Activated naive CD8-positive, alpha-beta T cell (primary cell): ENCODE data around the gene BBX.

Experiments used
- H3K27ac Mint-ChIP-seq: one replicate; pipeline ENCODE4 v1.8.0; 2021; ENCODE audit warnings: mixed read lengths
- H3K27me3 Mint-ChIP-seq: one replicate; pipeline ENCODE4 v1.8.0; 2021; ENCODE audit warnings: mixed read lengths
- H3K36me3 Mint-ChIP-seq: one replicate; pipeline ENCODE4 v1.8.0; 2021; ENCODE audit warnings: mixed read lengths
- H3K4me1 Mint-ChIP-seq: one replicate; pipeline ENCODE4 v1.8.0; 2021; ENCODE audit warnings: low read depth, mixed read lengths
- H3K4me3 Mint-ChIP-seq: one replicate; pipeline ENCODE4 v1.8.0; 2021; ENCODE audit warnings: mild to moderate bottlenecking, mixed read lengths
- H3K9me3 Mint-ChIP-seq: one replicate; pipeline ENCODE4 v1.8.0; 2021; ENCODE audit warnings: low read depth, mixed read lengths

The BBX gene

DNA sequence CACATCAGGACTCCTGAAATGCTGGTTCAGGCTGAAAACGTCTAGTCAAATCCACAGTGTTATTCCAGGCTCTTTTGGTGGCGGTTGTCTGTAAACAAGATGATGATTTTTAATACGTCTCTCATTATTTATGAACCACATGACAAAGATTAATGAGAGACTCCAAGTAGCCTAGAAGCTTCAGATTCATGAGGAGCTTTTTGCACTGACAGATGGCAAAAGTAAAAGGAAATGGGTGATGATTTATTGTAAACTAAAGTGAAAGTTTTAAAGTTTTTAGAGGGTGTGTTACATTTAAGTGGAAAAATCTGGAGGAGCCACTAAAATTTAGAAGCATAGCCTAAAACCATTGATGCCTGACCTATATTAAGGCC is 77.0 kb downstream of the BBX start:
- Mint-ChIP-seq H3K9me3 (no peaks in the 10 kb centered on the region), H3K36me3 (peaks cover 4% of the 10 kb centered on the region), H3K27me3 (no peaks in the 10 kb centered on the region), H3K4me3 (peak overlapping the region; percentile 91), H3K27ac (peak overlapping the region; percentile 94), H3K4me1 (peaks cover 73% of the 10 kb centered on the region)

DNA sequence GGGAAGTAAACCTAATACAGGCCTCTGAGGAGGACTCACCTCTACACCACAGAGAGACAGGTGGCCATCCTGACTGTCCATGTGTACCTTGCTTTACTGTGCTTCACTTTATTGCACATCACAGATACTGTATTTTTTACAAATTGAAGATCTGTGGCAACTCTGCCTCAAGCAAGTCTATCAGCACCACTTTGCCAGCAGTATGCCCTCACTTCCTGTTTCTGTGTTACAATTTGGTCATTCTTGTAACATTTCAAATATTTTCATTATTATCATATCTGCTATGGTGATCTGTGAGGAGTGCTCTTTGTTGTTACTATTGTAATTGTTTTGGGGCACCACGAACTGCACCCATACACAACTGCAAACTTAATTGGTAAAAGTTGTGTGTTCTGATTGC is 78.0 kb downstream of the BBX start:
- no peaks in the 10 kb centered on the region for H3K27me3 Mint-ChIP-seq
- peak overlapping the region; percentile 94 for H3K27ac Mint-ChIP-seq
- H3K9me3 Mint-ChIP-seq: no peaks in the 10 kb centered on the region
- peak overlapping the region; percentile 55 for H3K4me3 Mint-ChIP-seq
- peaks cover 68% of the 10 kb centered on the region for H3K4me1 Mint-ChIP-seq
- peaks cover 8% of the 10 kb centered on the region for H3K36me3 Mint-ChIP-seq

DNA sequence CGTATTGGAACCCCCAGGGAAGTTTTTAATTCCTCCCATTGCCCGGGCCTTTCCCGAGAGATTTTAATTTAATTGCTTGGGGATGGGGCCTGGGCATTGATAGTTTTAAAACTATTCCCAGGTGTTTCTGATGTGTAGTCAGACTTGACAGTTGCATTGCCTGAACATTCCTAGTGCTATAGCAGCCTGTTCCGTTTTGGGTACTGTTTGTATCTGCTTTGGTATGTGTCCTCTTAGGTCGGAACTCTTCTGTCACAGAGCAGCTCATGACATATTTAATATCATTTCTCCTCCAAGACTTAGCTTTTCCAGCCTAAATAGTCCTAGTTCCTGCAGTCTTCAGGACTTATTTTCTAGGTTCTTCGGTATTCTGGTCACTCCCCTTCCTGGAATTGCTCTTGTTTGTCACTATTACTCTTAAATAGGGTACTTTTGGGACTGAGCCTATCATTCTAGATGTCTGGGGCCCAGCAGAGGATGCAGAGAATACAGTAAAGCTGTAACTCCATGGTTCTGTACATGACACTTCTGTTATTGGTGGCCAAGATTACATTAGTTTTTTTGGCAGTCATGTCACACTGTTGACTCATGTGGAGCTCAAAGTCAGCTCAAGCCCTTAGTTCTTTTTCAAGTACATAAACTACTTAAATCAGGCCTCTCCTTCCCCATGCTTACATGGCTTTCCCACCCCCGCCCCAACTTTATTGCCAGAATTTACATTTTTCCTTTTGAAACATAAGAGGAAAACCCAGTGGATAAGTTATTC is 81.5 kb downstream of the BBX start:
- no peak overlapping the region for H3K4me3 Mint-ChIP-seq
- peaks cover 18% of the 10 kb centered on the region for H3K9me3 Mint-ChIP-seq
- H3K4me1 Mint-ChIP-seq: peaks cover 44% of the 10 kb centered on the region
- H3K27ac Mint-ChIP-seq: no peak overlapping the region
- no peaks in the 10 kb centered on the region for H3K27me3 Mint-ChIP-seq
- peaks cover 28% of the 10 kb centered on the region for H3K36me3 Mint-ChIP-seq

DNA sequence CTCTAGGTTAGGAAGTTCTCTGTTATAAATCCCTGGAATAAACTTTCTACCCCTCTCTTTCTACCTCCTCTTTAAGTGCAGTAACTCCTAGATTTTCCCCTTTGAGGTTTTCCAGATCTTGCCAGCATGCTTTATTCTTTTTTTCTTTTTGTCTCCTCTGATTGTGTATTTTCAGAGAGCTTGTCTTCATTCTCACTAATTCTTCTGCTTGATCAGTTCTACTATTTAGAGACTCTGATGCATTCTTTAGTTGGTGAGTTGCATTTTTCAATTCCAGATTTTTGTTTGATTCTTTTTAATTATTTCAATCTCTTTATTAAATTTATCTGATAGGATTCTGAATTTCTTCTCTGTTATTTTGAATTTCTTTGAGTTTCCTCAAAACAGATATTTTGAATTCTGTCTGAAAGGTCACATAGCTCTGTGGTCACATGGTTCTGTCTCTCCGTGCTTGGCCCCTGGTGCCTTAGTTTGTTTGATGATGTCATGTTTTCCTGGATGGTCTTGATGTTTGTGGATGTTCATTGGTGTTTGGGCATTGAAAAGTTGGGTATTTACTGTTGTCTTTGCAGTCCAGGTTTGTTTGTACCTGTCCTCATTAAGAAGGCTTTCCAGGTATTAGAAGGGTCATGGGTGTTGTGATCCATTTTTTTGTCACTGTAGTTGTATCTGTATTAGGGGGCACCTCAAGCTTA is 89.2 kb downstream of the BBX start:
- peaks cover 47% of the 10 kb centered on the region for H3K36me3 Mint-ChIP-seq
- peaks cover 40% of the 10 kb centered on the region for H3K9me3 Mint-ChIP-seq
- no peaks in the 10 kb centered on the region for H3K27me3 Mint-ChIP-seq
- no peak overlapping the region for H3K27ac Mint-ChIP-seq
- peaks cover 20% of the 10 kb centered on the region for H3K4me1 Mint-ChIP-seq
- no peak overlapping the region for H3K4me3 Mint-ChIP-seq

DNA sequence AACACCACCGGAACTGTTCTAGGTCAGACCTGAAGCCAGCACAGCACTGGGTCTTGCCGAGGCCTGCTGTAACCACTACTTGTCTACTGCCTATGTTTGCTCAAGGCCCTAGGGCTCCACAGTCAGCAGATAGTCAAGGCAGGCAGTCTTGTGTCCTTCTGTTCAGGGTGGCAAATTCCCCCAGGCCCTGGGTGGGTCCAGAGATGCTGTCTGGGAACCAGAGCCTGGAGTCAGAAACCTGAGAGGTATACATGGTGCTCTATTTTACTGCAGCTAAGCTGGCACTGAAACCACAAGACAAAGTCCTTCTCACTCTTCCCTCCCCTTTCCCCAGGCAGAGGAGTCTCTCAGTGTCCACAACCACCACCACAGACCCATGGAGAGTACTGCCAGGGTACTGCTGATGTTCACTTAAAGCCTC is 89.9 kb downstream of the BBX start:
- Mint-ChIP-seq H3K27me3 (no peaks in the 10 kb centered on the region), H3K4me3 (no peak overlapping the region), H3K27ac (no peak overlapping the region), H3K4me1 (peaks cover 26% of the 10 kb centered on the region), H3K9me3 (peaks cover 36% of the 10 kb centered on the region), H3K36me3 (peaks cover 42% of the 10 kb centered on the region)

DNA sequence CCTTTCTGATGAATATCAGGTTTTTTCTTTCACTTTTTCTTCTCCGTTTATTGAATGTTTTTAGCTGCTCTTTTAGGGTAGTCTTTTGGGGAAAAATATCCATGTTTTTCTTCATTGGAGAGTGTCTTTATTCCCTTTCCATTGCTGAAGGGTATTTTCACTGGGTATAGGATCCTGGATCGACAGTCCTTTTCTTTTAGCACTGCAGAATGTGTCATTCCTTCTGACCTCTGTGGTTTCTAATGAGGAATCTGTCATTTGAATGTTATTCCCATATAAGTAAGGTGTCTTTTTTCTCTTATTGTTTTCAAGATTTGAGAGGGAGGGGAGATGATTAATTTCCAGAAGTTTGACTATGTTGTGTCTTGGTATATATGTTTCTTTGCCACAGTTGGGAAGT is 96.8 kb downstream of the BBX start:
- Mint-ChIP-seq H3K27me3 (no peaks in the 10 kb centered on the region), H3K9me3 (no peaks in the 10 kb centered on the region), H3K36me3 (peaks cover 8% of the 10 kb centered on the region), H3K4me3 (no peak overlapping the region), H3K27ac (no peak overlapping the region), H3K4me1 (peaks cover 62% of the 10 kb centered on the region)

GRCh38 chr3:107620534-107620933 is 97.8 kb downstream of the BBX start:
- Mint-ChIP-seq H3K36me3 (peaks cover 8% of the 10 kb centered on the region), H3K9me3 (no peaks in the 10 kb centered on the region), H3K4me1 (peaks cover 58% of the 10 kb centered on the region), H3K4me3 (no peak overlapping the region), H3K27me3 (no peaks in the 10 kb centered on the region), H3K27ac (no peak overlapping the region)

DNA sequence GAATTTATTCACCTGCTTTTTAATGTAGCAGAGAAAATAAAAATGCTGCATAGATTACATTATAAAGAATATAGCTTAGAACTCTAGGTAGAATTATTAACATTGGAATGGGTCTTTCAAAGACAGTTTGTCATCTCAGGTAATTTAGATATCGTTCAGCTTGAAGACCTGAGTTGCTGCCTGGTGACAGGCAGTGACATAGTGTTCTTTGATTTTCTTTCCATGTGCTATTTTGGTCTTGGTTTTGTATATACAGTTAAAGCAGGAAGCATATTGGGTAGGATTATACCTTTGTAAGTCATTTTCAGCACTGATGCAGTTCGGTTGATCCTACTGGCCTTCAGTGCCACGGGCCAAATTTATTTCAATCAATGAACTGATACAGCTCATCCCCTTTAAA is 98.7 kb downstream of the BBX start:
- no peak overlapping the region for H3K27ac Mint-ChIP-seq
- H3K4me3 Mint-ChIP-seq: no peak overlapping the region
- H3K27me3 Mint-ChIP-seq: no peaks in the 10 kb centered on the region
- H3K4me1 Mint-ChIP-seq: peaks cover 57% of the 10 kb centered on the region
- peaks cover 9% of the 10 kb centered on the region for H3K36me3 Mint-ChIP-seq
- H3K9me3 Mint-ChIP-seq: no peaks in the 10 kb centered on the region

- Mint-ChIP-seq H3K4me3 (no peak overlapping the region), H3K4me1 (peaks cover 41% of the 10 kb centered on the region), H3K27ac (no peak overlapping the region), H3K9me3 (no peaks in the 10 kb centered on the region), H3K36me3 (peaks cover 2% of the 10 kb centered on the region), H3K27me3 (no peaks in the 10 kb centered on the region)
Measured at GRCh38 chr3:107627962-107628542, 105.3 kb downstream of the BBX start.

DNA sequence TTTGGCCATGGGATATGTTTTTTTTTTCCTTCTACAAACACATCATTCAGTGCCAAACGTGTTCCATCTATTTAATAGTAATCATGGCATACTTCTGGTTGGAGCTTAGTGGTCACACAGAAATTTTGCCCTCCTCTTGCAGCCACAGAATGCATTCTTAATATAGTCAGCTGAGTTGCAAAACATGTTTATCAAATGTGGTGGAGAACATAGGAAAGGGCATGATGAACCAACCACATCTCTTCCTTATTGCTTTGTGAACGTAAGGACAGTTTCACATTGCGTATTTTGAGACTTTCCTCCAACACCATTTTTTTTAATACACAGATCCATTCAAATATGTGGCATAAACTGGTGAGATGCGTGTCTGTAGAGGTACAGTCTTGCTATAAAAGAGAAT is 106.8 kb downstream of the BBX start:
- Mint-ChIP-seq H3K4me1 (peaks cover 50% of the 10 kb centered on the region), H3K27ac (no peak overlapping the region), H3K36me3 (peaks cover 2% of the 10 kb centered on the region), H3K9me3 (no peaks in the 10 kb centered on the region), H3K27me3 (no peaks in the 10 kb centered on the region), H3K4me3 (no peak overlapping the region)

- Mint-ChIP-seq H3K27me3 (no peaks in the 10 kb centered on the region), H3K9me3 (no peaks in the 10 kb centered on the region), H3K27ac (no peak overlapping the region), H3K36me3 (peaks cover 2% of the 10 kb centered on the region), H3K4me3 (peak overlapping the region; percentile 15), H3K4me1 (peaks cover 53% of the 10 kb centered on the region)
Measured at GRCh38 chr3:107630779-107631178, 108.0 kb downstream of the BBX start.

GRCh38 chr3:107632576-107632975 is 109.8 kb downstream of the BBX start:
- Mint-ChIP-seq H3K27ac (no peak overlapping the region), H3K4me3 (no peak overlapping the region), H3K9me3 (no peaks in the 10 kb centered on the region), H3K4me1 (peaks cover 44% of the 10 kb centered on the region), H3K27me3 (no peaks in the 10 kb centered on the region), H3K36me3 (peaks cover 2% of the 10 kb centered on the region)

DNA sequence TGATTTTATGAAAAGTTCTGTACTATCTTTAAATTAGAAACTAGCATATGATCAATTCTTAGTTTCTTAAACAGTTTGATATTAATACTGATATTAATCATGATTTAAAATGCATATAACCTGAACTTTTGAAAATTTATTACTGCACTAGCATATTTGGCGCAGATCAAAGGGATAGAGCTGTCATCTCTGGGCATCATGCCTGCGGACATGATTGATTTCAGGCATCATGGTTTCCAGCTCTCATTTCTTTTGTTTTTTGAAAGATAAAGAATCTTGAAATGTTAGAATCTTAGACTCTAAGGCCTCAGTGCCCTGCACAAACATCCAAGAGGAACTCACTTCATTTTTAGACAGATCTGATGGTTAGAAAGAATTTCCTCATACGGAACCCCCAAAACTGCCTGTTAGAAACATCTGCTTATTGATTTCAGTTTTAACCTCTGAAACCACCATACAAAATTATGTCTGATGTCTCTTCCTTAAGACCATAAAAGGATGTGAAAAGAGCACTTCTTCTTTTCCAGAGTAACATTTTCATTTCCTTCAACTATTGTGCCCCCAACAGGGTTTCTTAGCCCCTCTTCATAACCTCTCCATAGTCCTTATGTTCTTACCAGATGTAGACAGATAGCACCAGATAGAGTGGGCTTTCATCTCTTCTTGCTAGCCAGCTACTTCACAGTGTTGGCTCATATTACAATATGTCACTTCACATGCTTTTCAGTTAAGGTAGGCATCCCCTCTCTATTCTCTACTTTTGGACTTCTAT is 110.8 kb downstream of the BBX start:
- Mint-ChIP-seq H3K9me3 (no peaks in the 10 kb centered on the region), H3K27me3 (no peaks in the 10 kb centered on the region), H3K4me1 (peaks cover 44% of the 10 kb centered on the region), H3K27ac (peak overlapping the region; percentile 7), H3K36me3 (peaks cover 2% of the 10 kb centered on the region), H3K4me3 (no peak overlapping the region)

GRCh38 chr3:107634099-107634489 is 111.3 kb downstream of the BBX start:
- Mint-ChIP-seq H3K27ac (no peak overlapping the region), H3K36me3 (peaks cover 2% of the 10 kb centered on the region), H3K9me3 (no peaks in the 10 kb centered on the region), H3K4me1 (peaks cover 40% of the 10 kb centered on the region), H3K27me3 (no peaks in the 10 kb centered on the region), H3K4me3 (no peak overlapping the region)
